Right ventricle myocardium superior (tissue), 1 donor: ENCODE results near the gene SP100. TPM values are rescaled to one million over a fixed set of nuclear protein-coding genes. Genes with fewer than 3 reads are reported as not detected.

ENCODE experiments used
- ATAC-seq: fragments of 200-7000 bp; cut with Tn5 transposase; one replicate; pipeline ENCODE4 v1.9.1; 2020; ENCODE audit warnings: mild to moderate bottlenecking; ENCODE audit not compliant: poor library complexity
- DNase-seq: peaks from one replicate; pipeline ENCODE4 v3.0.0-alpha.2; 2020
- intact Hi-C: fragments of 100-400 bp; cut with DNase I; formaldehyde crosslinking; loops from one replicate; pipeline ENCODE4 v1.11.2; 2022
- total RNA-seq: library from RNA; stranded (reverse); fragmentation: NEBNext Ultra II Directional; extraction: Animal tissue kit (Norgen Biotek cat#: 25700); gene quantifications from one replicate; pipeline ENCODE4 v1.2.1, GENCODE V29; 2021
- donor health status: DM: no; HTN: yes; CAD: no; lungs with severe emphysema.

Gene SP100
- total RNA-seq, 1 donor from 2014 or later = 50.9 TPM

GRCh38 chr2:230583581-230583980, 167.6 kb downstream of the SP100 start:
- DNase-seq (no peak), ATAC-seq (no peak)
- intact Hi-C loops = no loop called here

- intact Hi-C loops = no loop called here
- ATAC-seq (no peak), DNase-seq (no peak)
These were observed 170.5 kb downstream of the SP100 start for GRCh38 chr2:230586328-230586982.

- DNase-seq = no peak
- intact Hi-C loops = no loop called here
- no peak for ATAC-seq
These were observed 173.0 kb downstream of the SP100 start for GRCh38 chr2:230589025-230589424.

GRCh38 chr2:230589497-230590015, 173.6 kb downstream of the SP100 start:
- no peak for ATAC-seq
- DNase-seq = no peak
- intact Hi-C loops = no loop called here

GRCh38 chr2:230590333-230590732, 174.3 kb downstream of the SP100 start:
- ATAC-seq = no peak
- intact Hi-C loops = no loop called here

GRCh38 chr2:230591850-230592249, 175.8 kb downstream of the SP100 start:
- ATAC-seq (no peak), DNase-seq (no peak)

More at GRCh38 chr2:230590333-230590732, 174.3 kb downstream of the SP100 start:
- no peak for DNase-seq

GRCh38 chr2:230592775-230593174, 176.8 kb downstream of the SP100 start:
- ATAC-seq (no peak), DNase-seq (no peak)
- intact Hi-C loops = no loop called here

More at GRCh38 chr2:230591850-230592249, 175.8 kb downstream of the SP100 start:
- intact Hi-C loops = no loop called here

Other genes with a start within 250 kb of the SP100 start
- 8.6 TPM for gene SP110, start 196.2 kb upstream of the SP100 start, total RNA-seq
- 0.56 TPM for gene SP140, start 190.5 kb upstream of the SP100 start, total RNA-seq
- 5.5 TPM for gene SP140L, start 89.0 kb upstream of the SP100 start, total RNA-seq